Central memory CD8-positive, alpha-beta T cell (primary cell): Measurements from ENCODE around the gene RGS3.
A peak's percentile ranks its signal among the peaks of the same experiment; 100 is the strongest.

Experiments used
- ATAC-seq: fragments of 150-1000 bp; cut with Tn5 transposase; replicated peaks from 2 replicates; pipeline ENCODE4 v1.10.0; 2022; ENCODE audit warnings: mild to moderate bottlenecking, moderate FRiP score, moderate number of reproducible peaks; ENCODE audit not compliant: poor library complexity, severe bottlenecking; ENCODE audit errors: extremely low read depth
- DNase-seq, 2 donors: peaks; one replicate each; pipeline ENCODE4 v3.0.0; 2021; ENCODE audit warnings: low spot score in 2 of 2
- H3K27ac Mint-ChIP-seq: one replicate; pipeline ENCODE4 v1.8.0; 2022; ENCODE audit warnings: low read depth, mild to moderate bottlenecking, moderate library complexity, mixed read lengths
- H3K27me3 Mint-ChIP-seq: one replicate; pipeline ENCODE4 v1.8.0; 2022; ENCODE audit warnings: mixed read lengths
- H3K36me3 Mint-ChIP-seq: one replicate; pipeline ENCODE4 v1.8.0; 2022; ENCODE audit warnings: mild to moderate bottlenecking, moderate library complexity, mixed read lengths; ENCODE audit not compliant: insufficient read depth
- H3K4me1 Mint-ChIP-seq: one replicate; pipeline ENCODE4 v1.8.0; 2022; ENCODE audit warnings: mixed read lengths
- H3K4me3 Mint-ChIP-seq: one replicate; pipeline ENCODE4 v1.8.0; 2022; ENCODE audit warnings: mild to moderate bottlenecking, moderate library complexity, mixed read lengths
- H3K9me3 Mint-ChIP-seq: one replicate; pipeline ENCODE4 v1.8.0; 2022; ENCODE audit warnings: mixed read lengths

The RGS3 gene

GRCh38 chr9:113588936-113589335, 125.4 kb downstream of the RGS3 start:
- no peak for ATAC-seq
- H3K27ac Mint-ChIP-seq = no peak overlapping the region

DNA sequence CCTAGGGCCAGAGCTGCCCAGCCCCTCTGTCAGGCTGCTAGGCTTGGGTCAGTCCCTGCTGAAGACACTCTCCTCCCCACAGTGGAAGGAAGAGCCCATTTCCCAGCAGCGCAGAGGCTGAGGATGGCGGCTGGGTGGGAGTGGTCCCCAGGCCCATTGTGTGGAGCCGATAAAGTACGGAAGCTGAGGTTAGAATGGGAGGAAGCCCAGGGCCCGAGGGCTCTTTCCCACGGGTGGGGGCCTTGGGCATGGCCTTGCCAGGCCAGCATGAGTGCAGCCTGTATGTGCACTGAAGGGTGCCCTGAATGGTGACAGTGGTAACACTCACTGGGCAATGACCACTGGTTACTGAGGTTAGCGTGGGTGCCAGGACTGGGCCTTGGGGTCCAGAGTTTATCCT, 125.9 kb downstream of the RGS3 start:
- no peaks in the 10 kb centered on the region for H3K9me3 Mint-ChIP-seq
- no peak overlapping the region for H3K4me3 Mint-ChIP-seq
- H3K27ac Mint-ChIP-seq = no peak overlapping the region
- ATAC-seq (no peak), DNase-seq (no peak)
- H3K36me3 Mint-ChIP-seq = peaks cover 24% of the 10 kb centered on the region
- H3K4me1 Mint-ChIP-seq = peaks cover 29% of the 10 kb centered on the region
- no peaks in the 10 kb centered on the region for H3K27me3 Mint-ChIP-seq

More at GRCh38 chr9:113588936-113589335, 125.4 kb downstream of the RGS3 start:
- H3K27me3 Mint-ChIP-seq = no peaks in the 10 kb centered on the region
- DNase-seq = no peak
- H3K4me3 Mint-ChIP-seq = no peak overlapping the region
- no peaks in the 10 kb centered on the region for H3K9me3 Mint-ChIP-seq
- H3K4me1 Mint-ChIP-seq = peaks cover 29% of the 10 kb centered on the region
- H3K36me3 Mint-ChIP-seq = peaks cover 24% of the 10 kb centered on the region

DNA sequence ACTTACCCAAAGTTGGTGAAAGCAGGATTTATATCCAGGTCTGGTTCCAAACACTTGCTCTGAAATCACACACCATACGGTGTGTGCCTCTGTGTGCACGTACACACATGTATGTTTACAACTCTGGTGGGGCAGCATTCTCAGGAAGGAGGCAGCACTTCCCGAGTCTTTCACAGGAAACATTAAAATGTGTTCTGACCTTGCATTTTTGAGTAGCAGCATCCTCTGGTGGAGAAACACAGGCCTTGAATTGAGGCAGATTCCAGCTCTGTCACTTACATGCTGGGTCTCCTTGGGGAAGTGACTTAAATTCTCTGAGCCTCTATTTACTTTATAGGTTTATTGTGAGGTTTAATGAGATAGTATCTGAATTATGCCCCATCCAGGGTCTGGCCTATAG, 126.4 kb downstream of the RGS3 start:
- Mint-ChIP-seq H3K27ac (no peak overlapping the region), H3K4me3 (no peak overlapping the region), H3K9me3 (no peaks in the 10 kb centered on the region), H3K4me1 (peaks cover 29% of the 10 kb centered on the region), H3K36me3 (peaks cover 23% of the 10 kb centered on the region), H3K27me3 (no peaks in the 10 kb centered on the region)
- DNase-seq (no peak), ATAC-seq (no peak)

DNA sequence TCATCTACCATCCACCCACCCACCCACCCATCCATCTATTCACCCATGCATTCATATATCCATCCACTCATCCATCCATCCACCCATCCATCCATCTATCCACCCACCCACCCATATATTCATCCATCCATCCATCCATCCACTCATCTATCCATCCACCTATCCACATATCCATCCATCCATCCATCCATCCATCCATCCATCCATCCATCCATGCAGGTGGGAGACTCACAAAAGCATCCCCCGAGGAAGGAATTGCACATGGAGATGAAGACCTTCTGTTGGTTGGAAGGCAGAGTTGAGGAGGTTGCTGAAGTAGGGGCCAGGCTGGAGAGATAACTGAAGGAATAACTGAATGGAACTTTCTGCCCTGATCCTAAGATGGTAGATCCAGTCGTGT, 126.9 kb downstream of the RGS3 start:
- Mint-ChIP-seq H3K4me1 (peaks cover 24% of the 10 kb centered on the region), H3K4me3 (no peak overlapping the region), H3K9me3 (no peaks in the 10 kb centered on the region), H3K27me3 (no peaks in the 10 kb centered on the region), H3K27ac (no peak overlapping the region), H3K36me3 (peaks cover 23% of the 10 kb centered on the region)
- DNase-seq = no peak
- ATAC-seq = no peak

GRCh38 chr9:113590991-113591898, 127.7 kb downstream of the RGS3 start:
- Mint-ChIP-seq H3K4me1 (peaks cover 15% of the 10 kb centered on the region), H3K36me3 (peaks cover 24% of the 10 kb centered on the region), H3K9me3 (no peaks in the 10 kb centered on the region), H3K27me3 (no peaks in the 10 kb centered on the region), H3K27ac (peak overlapping the region; percentile 32), H3K4me3 (no peak overlapping the region)
- ATAC-seq (no peak), DNase-seq (peak in 1 of 2 donors; percentile 34)

GRCh38 chr9:113591899-113592625, 128.5 kb downstream of the RGS3 start:
- Mint-ChIP-seq H3K9me3 (no peaks in the 10 kb centered on the region), H3K27ac (peak overlapping the region; percentile 32), H3K4me3 (no peak overlapping the region), H3K4me1 (peaks cover 7% of the 10 kb centered on the region), H3K36me3 (peaks cover 24% of the 10 kb centered on the region), H3K27me3 (no peaks in the 10 kb centered on the region)
- no peak for ATAC-seq
- DNase-seq = no peak

DNA sequence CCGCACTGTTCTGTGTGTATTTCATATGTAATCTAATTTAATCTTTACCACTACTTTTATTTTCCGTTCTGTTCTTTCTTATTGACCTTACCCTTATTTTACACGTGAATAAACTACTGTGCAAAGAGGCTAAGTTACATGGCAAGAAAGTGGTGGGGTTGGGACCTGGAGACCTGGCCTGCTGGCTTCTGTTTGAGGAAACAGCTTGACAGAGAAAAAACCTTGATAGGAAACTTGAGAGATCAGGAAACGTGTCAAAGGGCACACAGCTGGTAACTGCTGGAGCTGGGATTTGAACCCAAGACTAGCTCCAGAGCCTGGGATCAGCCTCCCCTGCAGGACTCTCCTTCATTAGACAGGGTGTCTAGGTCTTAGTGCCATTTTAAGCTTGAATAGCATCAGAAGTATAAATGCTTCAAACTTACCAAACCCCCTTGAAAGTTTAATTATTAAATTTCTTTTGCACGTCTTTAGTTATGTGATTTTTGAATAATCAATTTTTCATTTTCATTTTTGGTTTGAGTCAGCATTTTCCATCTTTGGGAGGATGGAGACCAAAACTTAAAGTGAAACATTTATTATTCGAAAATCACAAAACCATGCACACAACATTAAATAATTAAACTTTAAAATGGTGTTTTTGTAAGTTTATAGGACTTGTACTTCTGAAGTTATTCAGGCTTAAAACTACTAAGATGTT, 129.5 kb downstream of the RGS3 start:
- Mint-ChIP-seq H3K27me3 (no peaks in the 10 kb centered on the region), H3K36me3 (peaks cover 28% of the 10 kb centered on the region), H3K4me3 (no peak overlapping the region), H3K27ac (no peak overlapping the region), H3K4me1 (peaks cover 5% of the 10 kb centered on the region), H3K9me3 (no peaks in the 10 kb centered on the region)
- ATAC-seq = no peak
- no peak for DNase-seq

DNA sequence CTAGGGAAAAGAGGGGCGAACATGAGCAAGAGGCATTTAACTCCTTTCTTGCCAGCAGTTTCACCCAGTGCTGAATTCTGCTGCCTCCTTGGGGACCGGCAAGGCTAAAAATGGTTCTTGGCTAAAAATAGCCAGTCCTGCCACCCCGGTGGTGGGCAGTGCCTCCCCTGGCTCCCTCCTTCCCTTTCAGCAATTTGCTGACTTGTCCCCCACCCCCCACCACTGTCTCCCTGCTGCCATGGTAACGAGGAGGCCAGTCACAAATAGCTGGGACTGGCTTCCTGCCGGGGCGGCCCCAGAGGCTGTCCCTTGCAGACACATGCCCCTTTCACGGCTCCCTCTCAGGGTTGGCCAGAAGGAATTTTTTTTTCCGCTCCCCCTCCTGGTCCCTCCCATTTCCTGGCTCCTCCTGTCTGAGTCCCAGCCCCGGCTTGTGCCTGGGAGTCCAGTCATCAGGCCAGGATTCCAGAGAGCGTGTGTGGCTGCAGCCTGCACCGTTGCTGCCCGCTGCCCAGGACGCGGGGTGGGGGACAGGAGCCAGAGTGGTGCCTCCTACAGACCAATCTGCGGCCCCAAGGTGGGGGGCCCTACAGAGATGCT, 130.3 kb downstream of the RGS3 start:
- Mint-ChIP-seq H3K4me3 (no peak overlapping the region), H3K9me3 (no peaks in the 10 kb centered on the region), H3K36me3 (peaks cover 27% of the 10 kb centered on the region), H3K4me1 (peaks cover 5% of the 10 kb centered on the region), H3K27me3 (no peaks in the 10 kb centered on the region), H3K27ac (no peak overlapping the region)
- DNase-seq = no peak
- ATAC-seq = no peak

GRCh38 chr9:113594484-113595299, 131.2 kb downstream of the RGS3 start:
- peaks cover 27% of the 10 kb centered on the region for H3K36me3 Mint-ChIP-seq
- no peaks in the 10 kb centered on the region for H3K27me3 Mint-ChIP-seq
- H3K9me3 Mint-ChIP-seq = no peaks in the 10 kb centered on the region
- ATAC-seq (no peak), DNase-seq (no peak)
- H3K27ac Mint-ChIP-seq = no peak overlapping the region
- no peaks in the 10 kb centered on the region for H3K4me1 Mint-ChIP-seq
- H3K4me3 Mint-ChIP-seq = no peak overlapping the region

- DNase-seq (no peak), ATAC-seq (no peak)
- Mint-ChIP-seq H3K9me3 (no peaks in the 10 kb centered on the region), H3K4me3 (no peak overlapping the region), H3K36me3 (peaks cover 20% of the 10 kb centered on the region), H3K27me3 (no peaks in the 10 kb centered on the region), H3K27ac (no peak overlapping the region), H3K4me1 (no peaks in the 10 kb centered on the region)
Observed at GRCh38 chr9:113596616-113597320, 133.2 kb downstream of the RGS3 start.

- no peak overlapping the region for H3K4me3 Mint-ChIP-seq
- no peaks in the 10 kb centered on the region for H3K9me3 Mint-ChIP-seq
- no peak for DNase-seq
- peaks cover 20% of the 10 kb centered on the region for H3K36me3 Mint-ChIP-seq
- no peaks in the 10 kb centered on the region for H3K27me3 Mint-ChIP-seq
- ATAC-seq = no peak
- no peaks in the 10 kb centered on the region for H3K4me1 Mint-ChIP-seq
- peak overlapping the region; percentile 32 for H3K27ac Mint-ChIP-seq
Observed at GRCh38 chr9:113597390-113598241, 134.1 kb downstream of the RGS3 start.
